ELF-1 (cell line): Measurements from ENCODE around the gene CTTNBP2.

Source experiments
- DNase-seq: peaks from one replicate; pipeline ENCODE4 v3.0.0-alpha.2; 2016; ENCODE audit warnings: low read depth, low spot score

The CTTNBP2 gene

DNA sequence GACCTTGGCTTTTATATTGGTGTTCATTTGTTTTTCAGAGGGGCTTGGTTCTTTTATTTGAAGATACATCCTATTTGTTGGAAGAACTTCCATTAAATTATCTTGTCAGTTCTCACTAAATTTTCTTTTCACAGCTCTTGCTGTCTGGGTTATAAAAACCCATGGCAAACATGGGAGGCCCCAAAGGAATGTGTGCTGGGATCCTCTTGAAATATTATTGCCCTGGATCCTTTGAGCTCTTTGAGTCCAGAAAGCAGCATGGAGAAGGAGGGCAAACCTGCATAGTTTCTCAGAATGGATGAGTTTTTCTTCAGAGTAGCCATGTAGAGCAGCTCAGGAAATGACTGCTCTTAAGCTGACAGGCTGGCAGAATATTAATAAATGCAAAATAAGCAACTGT is 187.4 kb downstream of the CTTNBP2 start:
- no peak for DNase-seq

DNA sequence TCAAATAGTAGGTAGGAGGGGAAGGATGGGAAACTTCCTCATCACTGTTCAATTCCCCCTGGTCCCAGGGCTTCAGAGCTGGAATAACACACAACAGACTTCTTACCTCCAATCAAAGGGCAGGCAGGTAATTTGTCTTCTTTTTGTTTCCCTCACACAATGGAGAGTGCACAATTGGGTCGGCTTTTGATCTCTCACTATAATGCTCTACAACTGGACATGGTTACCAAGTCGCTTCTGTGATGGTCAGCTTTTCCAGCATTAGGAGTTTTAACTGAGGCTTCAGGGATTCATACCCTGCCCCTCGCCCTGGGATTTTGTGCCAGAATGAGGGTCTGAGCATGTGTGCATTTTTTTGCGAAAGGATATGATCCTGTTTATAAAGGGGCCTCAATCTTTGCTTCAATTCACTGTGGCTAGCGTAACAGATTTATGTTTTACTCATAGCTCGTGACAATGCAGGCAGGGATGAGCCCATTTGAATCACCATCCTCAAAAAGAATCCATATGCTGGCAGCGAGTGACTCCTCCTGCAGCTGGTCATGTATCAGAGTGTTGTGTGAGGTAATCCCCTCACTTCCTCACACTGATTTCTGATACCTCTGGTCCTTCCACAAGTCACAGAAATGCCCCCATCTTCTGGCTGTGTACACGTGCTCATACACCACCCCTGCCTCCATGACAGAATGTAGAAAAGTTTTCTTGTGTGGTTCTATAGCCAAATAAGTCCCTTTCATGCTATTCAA is 189.6 kb downstream of the CTTNBP2 start:
- DNase-seq: no peak

DNA sequence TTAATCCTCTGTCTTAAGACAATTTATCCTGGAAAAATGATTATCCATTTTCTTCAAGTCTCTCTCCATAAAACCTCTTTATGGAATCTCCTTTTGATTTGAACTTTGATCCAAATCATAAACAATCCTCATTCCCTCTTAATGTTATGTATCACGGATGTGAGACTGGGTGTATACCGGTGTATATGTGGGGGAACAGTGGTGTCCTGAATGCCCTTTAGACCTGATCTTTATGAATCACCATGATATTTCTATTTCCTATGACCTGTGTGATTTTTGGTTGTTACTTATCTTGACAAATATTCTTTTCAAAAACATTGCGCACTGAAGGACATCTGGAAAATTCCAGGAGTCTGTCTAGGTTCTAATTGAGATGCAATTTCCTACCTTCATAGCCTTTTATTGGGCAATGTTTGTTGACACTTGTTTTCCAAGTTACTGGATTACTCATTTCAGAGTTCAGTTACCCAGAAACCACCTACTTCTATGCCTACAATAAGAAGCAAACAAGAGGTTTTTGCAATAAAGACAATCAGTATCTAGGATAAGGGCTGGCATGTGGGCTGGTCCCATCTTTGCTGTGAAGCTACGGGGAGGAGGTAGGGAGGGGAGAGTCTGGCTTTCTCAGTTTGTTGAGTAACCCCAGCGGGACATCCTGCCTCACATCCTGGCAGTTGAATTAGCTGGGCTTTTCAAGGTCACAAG is 190.4 kb downstream of the CTTNBP2 start:
- no peak for DNase-seq

DNA sequence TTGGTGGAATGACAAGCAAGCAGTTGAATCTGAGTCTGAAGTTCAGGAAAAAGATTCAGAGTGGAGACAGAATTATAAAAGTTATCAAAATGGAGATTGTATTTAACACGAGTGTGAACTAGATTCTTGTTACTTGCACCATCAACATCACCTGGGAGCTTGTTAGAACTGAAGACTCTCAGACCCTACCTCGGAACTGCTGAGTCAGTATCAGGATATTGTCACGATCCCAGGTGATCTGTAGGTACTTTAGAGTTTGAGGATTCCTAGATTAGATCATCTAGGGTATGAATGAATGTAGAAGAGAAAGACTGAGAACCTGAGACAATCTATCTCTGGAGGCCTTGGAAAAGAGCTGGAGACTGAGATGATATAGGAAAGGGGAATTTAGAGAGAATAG is 194.1 kb downstream of the CTTNBP2 start:
- DNase-seq: no peak

DNA sequence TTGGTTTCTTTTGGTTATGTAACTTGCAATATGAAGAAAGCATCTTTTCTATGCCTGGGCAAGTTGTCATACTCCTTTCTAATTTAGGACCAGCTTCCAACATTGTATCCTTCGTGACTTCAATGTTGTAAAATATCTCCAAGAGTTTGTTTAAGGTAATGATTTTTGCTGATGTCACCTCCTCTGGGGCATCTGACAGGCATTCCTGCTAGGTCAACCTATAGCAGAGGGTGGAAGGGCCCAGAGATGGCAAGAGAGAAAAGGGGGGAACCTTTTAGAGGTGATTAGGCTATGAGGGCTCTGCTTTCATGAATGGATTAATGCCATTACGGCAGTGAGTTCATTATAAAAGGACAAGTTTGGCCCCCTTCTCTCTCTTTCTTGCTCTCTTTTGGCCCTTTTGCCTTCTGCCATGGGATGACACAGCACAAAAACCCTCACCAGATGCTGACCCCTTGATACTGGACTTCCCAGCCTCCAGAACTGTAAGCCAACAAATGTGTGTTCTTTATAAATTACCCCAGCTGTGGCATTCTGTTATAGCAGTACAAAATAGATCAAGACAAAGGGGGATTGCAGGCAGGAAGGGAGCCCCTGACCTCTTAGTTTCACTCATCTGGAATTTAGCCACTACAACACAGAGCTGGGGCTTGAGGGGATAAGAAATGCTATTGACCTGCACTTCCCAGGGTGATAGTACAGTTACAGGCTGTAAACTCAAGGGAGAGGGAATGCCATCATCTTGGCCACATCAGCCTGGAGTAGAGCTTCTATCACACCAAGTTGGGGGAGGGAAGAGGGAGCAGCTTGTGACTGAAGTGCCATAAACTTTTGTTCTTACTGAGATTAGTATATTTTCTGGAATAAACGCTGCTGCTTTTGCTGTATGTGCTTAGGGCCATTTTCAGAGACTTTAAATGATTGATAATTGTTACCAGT is 197.5 kb downstream of the CTTNBP2 start:
- DNase-seq: peak; percentile 21

DNA sequence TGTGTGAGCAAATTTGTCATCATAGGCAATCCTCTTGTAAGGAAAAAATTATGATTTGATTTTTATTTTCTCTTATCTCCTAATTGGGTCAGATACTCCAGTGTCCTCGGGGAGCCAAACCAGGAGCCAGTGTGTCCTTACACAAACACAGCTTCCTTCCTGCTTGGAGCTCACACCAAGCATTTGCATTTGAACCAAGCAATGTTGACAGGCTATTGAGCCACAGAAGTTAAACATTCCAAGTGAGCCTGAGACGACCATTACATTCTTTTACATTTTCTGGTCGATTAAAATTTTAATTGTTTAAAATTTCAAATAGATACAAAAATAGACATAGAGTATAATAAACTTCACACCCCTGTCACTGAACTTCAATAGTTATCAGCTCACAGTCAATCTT is 198.6 kb downstream of the CTTNBP2 start:
- peak; percentile 50 for DNase-seq

DNA sequence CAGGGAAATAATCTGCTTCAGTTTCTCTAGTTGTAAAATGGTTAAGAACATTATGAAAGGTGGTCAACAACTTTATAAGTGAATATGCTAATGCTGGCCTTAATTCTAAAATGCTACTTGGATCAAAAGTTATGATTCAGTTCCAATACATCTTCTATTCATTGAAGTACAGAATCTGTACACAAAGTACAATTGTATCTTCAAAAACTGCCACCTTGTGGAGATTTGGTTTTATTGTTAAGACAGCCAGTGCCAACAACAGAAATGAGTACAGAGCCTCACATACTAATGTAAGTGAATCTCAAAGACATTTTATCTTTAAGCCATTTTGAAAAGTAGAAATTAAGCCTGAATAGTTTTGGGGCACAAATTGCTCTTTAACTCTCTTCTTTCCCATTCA is 199.4 kb downstream of the CTTNBP2 start:
- no peak for DNase-seq

DNA sequence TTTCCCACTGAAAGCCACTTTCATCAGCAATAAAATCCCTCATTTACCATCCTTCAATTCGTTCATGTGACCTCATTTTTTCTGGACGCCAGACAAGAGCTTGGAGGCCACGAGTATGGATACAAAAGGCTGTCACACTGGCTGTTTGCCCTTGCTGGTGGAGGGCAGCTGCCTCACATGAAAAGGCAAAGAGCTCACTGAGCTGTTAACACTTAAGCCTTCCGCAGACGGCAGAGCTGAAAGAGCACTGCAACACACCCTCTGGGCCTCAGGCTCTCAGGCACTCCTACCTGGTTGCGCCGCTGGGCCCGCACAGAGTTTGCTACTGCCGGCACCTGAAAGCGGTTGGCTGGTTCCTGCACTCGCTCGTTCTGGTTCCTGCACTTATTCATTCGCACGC is 199.9 kb downstream of the CTTNBP2 start:
- peak; percentile 85 for DNase-seq

DNA sequence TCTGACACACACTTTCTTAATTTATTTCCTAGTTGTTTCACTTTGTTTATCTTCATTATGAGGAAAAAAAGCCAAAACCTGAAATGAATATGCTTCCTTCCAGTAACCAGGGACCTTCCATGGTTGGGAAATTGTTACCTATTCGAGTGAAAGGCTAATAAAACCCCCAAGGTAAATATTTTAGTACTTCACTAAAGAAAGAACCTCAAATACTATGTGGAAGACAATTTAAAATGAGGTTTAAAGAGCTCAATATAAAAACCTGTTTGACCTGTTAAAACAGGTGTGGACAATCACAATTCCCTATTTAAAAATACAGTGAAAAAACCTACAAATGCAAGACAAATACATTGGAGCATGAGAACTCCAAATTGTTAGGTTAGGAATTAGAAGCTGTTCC is 200.8 kb downstream of the CTTNBP2 start:
- no peak for DNase-seq

DNA sequence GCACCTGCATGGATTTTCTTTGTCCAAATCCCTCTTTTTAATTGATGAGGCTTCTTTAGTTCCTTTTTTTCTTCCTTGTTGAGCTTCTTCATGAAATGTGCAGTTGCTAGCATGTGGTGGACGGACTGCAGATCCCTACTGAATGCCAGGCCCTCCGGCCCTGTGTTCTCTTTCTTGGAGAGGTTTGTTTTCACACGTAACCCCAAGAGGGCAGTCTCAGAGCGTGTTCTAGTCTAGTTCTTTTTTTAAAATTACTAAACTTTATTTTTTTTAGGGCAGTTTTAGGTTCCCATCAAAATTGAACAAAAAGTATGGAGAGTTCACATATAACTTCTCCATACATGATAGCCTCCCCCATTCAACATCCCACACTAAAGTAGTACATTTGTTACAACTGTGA is 203.4 kb downstream of the CTTNBP2 start:
- DNase-seq: peak; percentile 20

DNA sequence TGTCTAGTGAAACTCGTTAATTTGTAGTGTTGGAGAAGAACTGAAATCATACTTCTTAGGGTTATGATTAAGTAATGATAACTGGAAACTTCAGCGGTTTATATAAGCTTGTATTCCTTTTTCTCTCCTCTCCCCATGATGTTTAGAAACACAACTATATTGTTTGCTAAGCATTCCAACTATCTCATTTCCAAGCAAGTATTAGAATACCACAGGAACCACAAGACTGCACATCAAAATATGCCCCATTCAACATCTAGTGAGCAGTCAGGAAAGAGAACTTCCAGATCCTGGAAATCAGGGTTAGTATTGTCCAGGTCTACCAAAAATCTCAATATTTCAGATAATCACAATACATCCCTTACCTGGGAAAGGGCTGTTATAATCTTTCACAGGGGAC is 205.8 kb downstream of the CTTNBP2 start:
- DNase-seq: no peak

DNA sequence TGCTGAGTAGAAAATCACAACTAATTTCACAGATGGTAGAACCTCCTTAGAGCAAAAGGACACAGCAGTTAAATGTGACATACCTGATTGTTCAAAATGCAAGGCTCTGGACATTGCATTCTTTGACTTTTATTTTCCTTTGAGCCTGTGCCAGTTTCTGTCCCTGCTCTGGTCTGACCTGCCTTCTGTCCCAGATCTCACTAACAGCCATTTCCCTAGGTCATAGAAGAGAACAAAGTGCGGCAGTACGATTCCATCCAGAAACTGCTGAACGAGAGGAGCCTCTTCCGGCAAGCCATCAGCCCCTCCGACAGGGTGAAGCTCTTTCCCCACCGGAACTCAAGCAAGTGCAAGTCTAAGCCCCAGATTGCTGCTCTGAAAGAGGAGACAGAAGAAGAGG is 206.6 kb downstream of the CTTNBP2 start:
- DNase-seq: no peak

DNA sequence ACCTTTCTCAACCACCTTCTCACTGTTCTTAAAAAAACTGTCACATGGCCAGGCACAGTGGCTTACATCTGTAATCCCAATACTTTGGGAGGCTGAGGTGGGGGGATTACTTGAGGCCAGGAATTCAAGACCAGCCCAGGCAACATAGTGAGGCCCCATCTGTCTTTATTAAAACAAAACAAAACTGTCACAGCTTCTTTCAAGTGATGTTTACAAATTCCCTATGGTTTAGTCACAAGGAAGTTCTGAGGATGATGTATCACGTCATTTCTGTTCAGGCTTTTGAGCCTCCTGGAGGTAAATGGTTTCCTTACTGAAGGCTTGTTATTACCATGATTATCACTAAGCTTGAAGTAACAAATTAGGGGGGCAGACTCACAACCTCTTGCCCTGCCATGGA is 207.2 kb downstream of the CTTNBP2 start:
- DNase-seq: peak; percentile 23

DNA sequence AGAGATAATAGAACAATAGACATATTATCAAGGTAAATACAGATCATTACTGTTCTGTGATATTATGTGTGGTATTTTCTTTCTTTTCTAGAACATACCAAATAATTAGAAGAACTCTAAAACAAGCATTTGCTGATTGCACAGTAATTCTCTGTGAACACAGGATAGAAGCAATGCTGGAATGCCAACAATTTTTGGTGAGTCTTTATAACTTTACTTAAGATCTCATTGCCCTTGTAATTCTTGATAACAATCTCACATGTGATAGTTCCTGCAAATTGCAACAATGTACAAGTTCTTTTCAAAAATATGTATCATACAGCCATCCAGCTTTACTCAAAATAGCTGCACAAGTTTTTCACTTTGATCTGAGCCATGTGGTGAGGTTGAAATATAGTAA is 207.9 kb downstream of the CTTNBP2 start:
- no peak for DNase-seq

DNA sequence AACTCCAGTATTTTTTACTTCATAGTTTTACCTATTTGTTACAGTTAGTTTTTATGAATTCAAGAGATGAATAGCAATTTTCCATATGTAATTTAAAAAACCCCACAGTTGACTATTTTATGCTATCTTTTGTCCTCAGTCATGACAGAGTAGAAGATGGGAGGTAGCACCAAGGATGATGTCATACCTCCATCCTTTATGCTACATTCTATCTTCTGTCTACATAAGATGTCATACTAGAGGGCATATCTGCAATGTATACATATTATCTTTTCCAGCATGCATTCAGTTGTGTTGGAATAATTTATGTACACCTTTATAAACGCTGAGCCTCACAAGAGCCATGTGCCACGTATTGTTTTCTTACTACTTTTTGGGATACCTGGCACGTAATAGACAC is 209.2 kb downstream of the CTTNBP2 start:
- no peak for DNase-seq

DNA sequence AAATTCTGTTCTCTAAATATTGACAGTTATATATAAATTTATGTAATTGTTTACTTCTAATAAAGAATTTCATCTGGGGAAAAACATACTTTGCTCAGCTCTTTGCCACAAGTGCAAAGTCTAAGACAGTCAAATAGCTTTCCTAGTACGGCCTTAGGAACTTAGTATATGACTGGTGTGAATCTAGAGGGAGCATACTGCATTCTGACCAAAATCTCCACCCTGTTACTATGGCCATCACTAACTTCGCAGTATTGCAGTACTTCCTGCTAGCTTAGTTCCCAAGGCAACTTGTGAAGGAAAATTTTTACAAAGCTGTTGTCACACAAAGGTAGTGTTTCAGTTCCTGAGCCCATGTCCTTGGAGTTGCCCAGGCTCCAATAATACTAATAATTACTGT is 211.9 kb downstream of the CTTNBP2 start:
- DNase-seq: no peak
